Hepatocyte (in vitro differentiated cells): Measurements from ENCODE around the gene SNRNP200. TPM values are rescaled to one million over a fixed set of nuclear protein-coding genes. Genes with fewer than 3 reads are reported as not detected.

Experiments
- DNase-seq: peaks from one replicate; pipeline ENCODE4 v3.0.0-alpha.2; 2016; ENCODE audit warnings: low spot score
- H2AFZ ChIP-seq: fragments of 200-600 bp; sonication (generic); 2 replicates; pipeline ENCODE4 v1.6.0; 2016; ENCODE audit warnings: antibody characterized with exemption, mild to moderate bottlenecking
- H3K27ac ChIP-seq: fragments of 200-600 bp; sonication (generic); 2 replicates; pipeline ENCODE4 v1.5.1; 2016; ENCODE audit warnings: mild to moderate bottlenecking
- H3K27me3 ChIP-seq: fragments of 200-600 bp; sonication (generic); 2 replicates; pipeline ENCODE4 v1.6.1; 2016
- H3K36me3 ChIP-seq: fragments of 200-600 bp; sonication (generic); replicated peaks from 2 replicates; pipeline ENCODE4 v1.5.1; 2016; ENCODE audit warnings: low read depth; ENCODE audit not compliant: insufficient read depth
- H3K4me1 ChIP-seq: fragments of 200-600 bp; sonication (generic); 2 replicates; pipeline ENCODE4 v1.5.1; 2016; ENCODE audit warnings: mild to moderate bottlenecking, moderate library complexity; ENCODE audit not compliant: insufficient read depth
- H3K4me2 ChIP-seq: fragments of 200-600 bp; sonication (generic); 2 replicates; pipeline ENCODE4 v1.6.0; 2016
- H3K4me3 ChIP-seq: fragments of 200-600 bp; sonication (generic); 2 replicates; pipeline ENCODE4 v1.5.1; 2016; ENCODE audit warnings: mild to moderate bottlenecking
- H3K79me2 ChIP-seq: fragments of 200-600 bp; sonication (generic); 2 replicates; pipeline ENCODE4 v1.6.0; 2017; ENCODE audit warnings: mild to moderate bottlenecking
- H3K9me2 ChIP-seq: fragments of 200-600 bp; sonication (generic); replicated peaks from 2 replicates; pipeline ENCODE4 v1.6.0; 2017; ENCODE audit warnings: mild to moderate bottlenecking; ENCODE audit not compliant: insufficient read depth
- H3K9me3 ChIP-seq: fragments of 200-600 bp; sonication (generic); 2 replicates; pipeline ENCODE4 v1.5.1; 2016; ENCODE audit warnings: low read depth, mild to moderate bottlenecking
- H4K20me1 ChIP-seq: fragments of 200-600 bp; sonication (generic); 2 replicates; pipeline ENCODE4 v1.6.0; 2016; ENCODE audit warnings: mild to moderate bottlenecking; ENCODE audit not compliant: insufficient read depth, poor library complexity, severe bottlenecking
- EZH2 ChIP-seq: fragments of 200-600 bp; sonication (generic); IDR thresholded peaks from 2 replicates; pipeline ENCODE4 v1.6.1; 2016; ENCODE audit warnings: antibody characterized with exemption, mild to moderate bottlenecking, borderline replicate concordance
- EZH2phosphoT487 ChIP-seq: fragments of 200-600 bp; sonication (generic); IDR thresholded peaks from one replicate; pipeline ENCODE4 v1.6.1; 2018; ENCODE audit warnings: antibody characterized with exemption, mild to moderate bottlenecking, low read depth, moderate library complexity; ENCODE audit not compliant: unreplicated experiment, severe bottlenecking
- WGBS: methylation state at CpG from one replicate; pipeline ENCODE4 v1.1.6; 2016; ENCODE audit warnings: low lambda C conversion rate; ENCODE audit errors: missing lambda C conversion rate; 5-methylcytosine and 5-hydroxymethylcytosine counted together
- polyA plus RNA-seq: library from polyadenylated mRNA; unstranded; fragments of >200 nt; fragmentation: Nextera tagmentation; extraction: Ambion mirVana; gene quantifications from 2 replicates; pipeline ENCODE4 v1.2.1, GENCODE V29; 2016
- total RNA-seq: library from RNA; depleted of rRNA; stranded (reverse); fragments of >200 nt; gene quantifications from 2 replicates; pipeline ENCODE4 v1.2.3, GENCODE V29; 2014
- TF ChIP-seq, protein P1 (sequence below): fragments of 200-600 bp; sonication (generic); IDR thresholded peaks from 2 replicates; pipeline ENCODE4 v1.5.1; 2016; ENCODE audit warnings: antibody characterized with exemption, mild to moderate bottlenecking; ENCODE audit not compliant: poor library complexity

SNRNP200 gene
- total and polyA plus RNA-seq, 2 experiments from 2014 or later = 59.8 to 60.9 TPM

DNA sequence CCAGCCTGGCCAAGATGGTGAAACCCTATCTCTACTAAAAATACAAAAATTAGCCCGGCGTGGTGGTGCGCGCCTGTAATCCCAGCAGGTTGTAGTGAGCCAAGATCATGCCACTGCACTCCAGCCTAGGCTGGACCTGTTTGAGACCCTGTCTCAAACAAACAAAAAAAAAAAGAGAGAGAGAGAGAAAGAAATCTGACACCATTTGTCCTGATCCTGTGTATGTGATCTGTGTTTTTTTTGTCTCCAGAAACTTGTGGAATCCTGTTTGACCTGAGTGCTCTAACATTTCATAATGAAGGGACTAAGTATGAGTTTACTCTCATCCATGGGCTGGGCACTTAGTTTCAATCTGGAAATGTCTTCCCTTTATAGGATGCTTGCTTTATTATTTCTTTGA is 13.4 kb upstream of the SNRNP200 start:
- Histone ChIP-seq H2AFZ (no peak overlapping the region), H3K27ac (no peak overlapping the region), H3K9me3 (no peaks in the 10 kb centered on the region), H3K4me3 (no peak overlapping the region), H3K36me3 (no peaks in the 10 kb centered on the region), H3K4me2 (no peak overlapping the region), H4K20me1 (no peaks in the 10 kb centered on the region), H3K9me2 (no peaks in the 10 kb centered on the region), H3K4me1 (peaks cover 5% of the 10 kb centered on the region), H3K79me2 (no peaks in the 10 kb centered on the region), H3K27me3 (peaks cover 52% of the 10 kb centered on the region)
- WGBS = 92% methylated on average over 4 of the region's 4 CpGs
- TF ChIP-seq, protein P1, sequence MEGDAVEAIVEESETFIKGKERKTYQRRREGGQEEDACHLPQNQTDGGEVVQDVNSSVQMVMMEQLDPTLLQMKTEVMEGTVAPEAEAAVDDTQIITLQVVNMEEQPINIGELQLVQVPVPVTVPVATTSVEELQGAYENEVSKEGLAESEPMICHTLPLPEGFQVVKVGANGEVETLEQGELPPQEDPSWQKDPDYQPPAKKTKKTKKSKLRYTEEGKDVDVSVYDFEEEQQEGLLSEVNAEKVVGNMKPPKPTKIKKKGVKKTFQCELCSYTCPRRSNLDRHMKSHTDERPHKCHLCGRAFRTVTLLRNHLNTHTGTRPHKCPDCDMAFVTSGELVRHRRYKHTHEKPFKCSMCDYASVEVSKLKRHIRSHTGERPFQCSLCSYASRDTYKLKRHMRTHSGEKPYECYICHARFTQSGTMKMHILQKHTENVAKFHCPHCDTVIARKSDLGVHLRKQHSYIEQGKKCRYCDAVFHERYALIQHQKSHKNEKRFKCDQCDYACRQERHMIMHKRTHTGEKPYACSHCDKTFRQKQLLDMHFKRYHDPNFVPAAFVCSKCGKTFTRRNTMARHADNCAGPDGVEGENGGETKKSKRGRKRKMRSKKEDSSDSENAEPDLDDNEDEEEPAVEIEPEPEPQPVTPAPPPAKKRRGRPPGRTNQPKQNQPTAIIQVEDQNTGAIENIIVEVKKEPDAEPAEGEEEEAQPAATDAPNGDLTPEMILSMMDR = no peak
- TF ChIP-seq EZH2phosphoT487 (no peak), EZH2 (no peak)
- no peak for DNase-seq

DNA sequence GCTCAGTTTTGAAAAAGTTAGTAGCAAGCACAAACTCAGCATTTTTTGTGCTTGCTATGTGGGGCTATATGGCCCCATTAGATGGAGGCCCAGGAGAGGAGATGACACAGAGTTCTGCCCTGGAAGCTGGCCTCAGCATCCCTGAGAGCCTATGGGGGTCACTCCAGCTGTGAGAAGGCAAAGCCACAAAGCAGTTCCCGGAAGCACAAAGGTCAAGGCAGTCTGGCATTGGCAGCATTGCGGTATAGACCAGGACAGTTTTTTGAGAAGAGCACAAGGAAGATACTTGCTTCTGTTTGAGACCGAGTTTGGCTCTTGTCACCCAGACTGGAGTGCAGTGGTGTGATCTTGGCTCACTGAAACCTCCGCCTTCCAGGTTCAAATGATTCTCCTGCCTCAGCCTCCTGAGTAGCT is 12.2 kb upstream of the SNRNP200 start:
- H3K36me3 ChIP-seq = no peaks in the 10 kb centered on the region
- H3K27me3 ChIP-seq = peaks cover 41% of the 10 kb centered on the region
- 93% methylated on average over 4 of the region's 4 CpGs for WGBS
- H3K9me3 ChIP-seq = no peaks in the 10 kb centered on the region
- DNase-seq = no peak
- TF ChIP-seq EZH2phosphoT487 (no peak), EZH2 (no peak)
- TF ChIP-seq, protein P1 = no peak
- no peak overlapping the region for H3K27ac ChIP-seq
- no peaks in the 10 kb centered on the region for H4K20me1 ChIP-seq
- H3K4me3 ChIP-seq = no peak overlapping the region
- H3K79me2 ChIP-seq = no peaks in the 10 kb centered on the region
- H3K4me2 ChIP-seq = no peak overlapping the region
- no peak overlapping the region for H2AFZ ChIP-seq
- no peaks in the 10 kb centered on the region for H3K9me2 ChIP-seq
- H3K4me1 ChIP-seq = peaks cover 5% of the 10 kb centered on the region

DNA sequence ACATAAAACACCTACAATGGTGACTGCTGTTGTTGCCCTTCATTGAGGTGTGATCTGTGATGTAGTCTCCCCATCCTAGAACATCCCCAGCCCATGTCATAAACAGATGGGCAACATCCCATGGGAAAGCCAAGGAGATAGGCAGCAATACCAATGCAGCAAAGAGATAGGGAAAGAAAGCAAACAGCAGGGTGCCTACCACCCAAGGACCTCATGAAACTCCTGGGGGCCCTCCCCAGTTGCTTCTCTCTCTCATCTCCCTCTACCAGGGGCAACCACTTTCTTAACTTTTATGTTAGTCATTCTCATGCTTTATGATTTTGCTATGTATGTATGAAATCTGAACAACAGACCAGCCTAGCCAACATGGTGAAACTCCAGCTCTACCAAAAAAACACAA is 11.7 kb upstream of the SNRNP200 start:
- no peaks in the 10 kb centered on the region for H3K36me3 ChIP-seq
- no peak overlapping the region for H2AFZ ChIP-seq
- no peaks in the 10 kb centered on the region for H3K9me3 ChIP-seq
- no peak overlapping the region for H3K4me2 ChIP-seq
- TF ChIP-seq EZH2 = no peak
- TF ChIP-seq, protein P1 = no peak
- no peak for TF ChIP-seq EZH2phosphoT487
- H3K27me3 ChIP-seq = peaks cover 35% of the 10 kb centered on the region
- H4K20me1 ChIP-seq = no peaks in the 10 kb centered on the region
- H3K4me1 ChIP-seq = peaks cover 5% of the 10 kb centered on the region
- DNase-seq = no peak
- H3K9me2 ChIP-seq = no peaks in the 10 kb centered on the region
- no peak overlapping the region for H3K27ac ChIP-seq
- no peak overlapping the region for H3K4me3 ChIP-seq
- no peaks in the 10 kb centered on the region for H3K79me2 ChIP-seq

DNA sequence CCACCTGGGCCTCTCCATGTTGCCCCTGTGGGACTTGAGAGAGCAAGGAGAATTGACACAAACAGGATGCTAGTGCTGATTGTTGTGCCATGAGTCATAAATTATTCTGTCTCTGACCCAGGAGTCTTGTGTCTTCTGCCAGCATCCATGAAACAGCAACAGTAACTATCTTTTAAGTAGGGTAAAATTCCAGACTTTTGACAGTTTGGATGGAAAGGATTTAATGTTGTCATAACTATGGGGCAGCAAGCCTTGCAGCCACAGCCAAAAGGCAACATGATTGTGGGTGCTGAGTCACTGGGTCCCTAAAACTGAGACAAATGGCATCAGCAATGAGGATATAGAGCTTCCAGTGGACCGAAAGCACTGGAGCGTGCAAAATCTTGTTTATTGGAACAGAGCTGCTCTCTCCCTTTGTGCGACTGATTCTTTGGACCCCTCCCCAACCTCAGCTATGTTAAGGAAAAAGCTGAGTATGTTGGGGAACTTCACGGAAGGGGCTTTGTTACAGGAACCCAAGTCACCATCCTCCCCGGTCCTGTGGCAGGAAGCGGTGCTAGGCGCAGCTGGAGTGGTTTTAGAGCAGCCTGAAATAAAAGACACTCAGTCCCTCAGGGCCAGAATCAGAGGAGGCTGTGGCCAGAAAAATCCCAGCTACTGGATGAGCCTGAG is 10.2 kb upstream of the SNRNP200 start:
- Histone ChIP-seq H3K9me3 (no peaks in the 10 kb centered on the region), H3K79me2 (no peaks in the 10 kb centered on the region), H4K20me1 (no peaks in the 10 kb centered on the region), H3K27me3 (peaks cover 20% of the 10 kb centered on the region), H3K9me2 (no peaks in the 10 kb centered on the region), H3K27ac (no peak overlapping the region), H3K4me2 (no peak overlapping the region), H3K36me3 (no peaks in the 10 kb centered on the region), H3K4me1 (no peaks in the 10 kb centered on the region), H3K4me3 (no peak overlapping the region), H2AFZ (no peak overlapping the region)
- no peak for TF ChIP-seq EZH2
- TF ChIP-seq EZH2phosphoT487 = no peak
- TF ChIP-seq, protein P1 = no peak
- no peak for DNase-seq
- WGBS = 86% methylated on average over 7 of the region's 7 CpGs
